ENCODE data around the gene MDFIC.

DNA sequence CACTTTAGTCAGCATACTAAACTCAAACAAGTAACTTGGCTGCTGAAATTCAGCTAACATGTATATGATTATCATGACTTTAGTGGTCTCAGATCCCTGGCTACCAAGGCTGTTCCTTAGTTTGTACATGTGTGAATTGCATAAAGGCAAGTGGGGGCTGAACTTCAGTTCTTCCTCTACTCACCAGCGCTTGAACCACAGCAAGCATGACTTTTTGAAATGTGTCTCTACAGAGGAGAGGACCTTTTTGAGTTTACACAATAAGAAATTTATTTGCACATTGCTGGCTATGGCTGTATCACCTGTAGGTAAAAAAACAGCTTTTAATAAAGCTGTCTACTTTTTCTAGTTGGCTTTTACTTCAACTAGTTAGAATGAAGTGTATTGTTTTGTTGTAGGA, 48.8 kb downstream of the MDFIC start:
- no peak for TF ChIP-seq SUZ12 (IDR thresholded peaks at IDR 0.05; ENCODE audit: extremely low read depth, insufficient read depth, insufficient read length)
- no peak for TF ChIP-seq YY1 (IDR thresholded peaks at IDR 0.05; ENCODE audit: insufficient read depth, insufficient read length)
